Peyer's patch (tissue), 4 donors: ENCODE measurements around the gene ATG101.

Experiments
- CTCF ChIP-seq, 6 experiments: fragments of 450-650 bp in 4 of 6; fragments of 200-600 bp in 2 of 6; sonication (generic) in 1 of 6; IDR thresholded peaks; one replicate each; pipeline ENCODE4 v1.5.1; 2017 to 2019; ENCODE audit warnings: antibody characterized with exemption in 6 of 6, mild to moderate bottlenecking in 3 of 6, moderate library complexity in 1 of 6
- POLR2A ChIP-seq, 2 donors: fragments of 450-650 bp; IDR thresholded peaks; one replicate each; pipeline ENCODE4 v1.5.1; 2017; ENCODE audit warnings: antibody characterized with exemption in 2 of 2, mild to moderate bottlenecking in 2 of 2, moderate library complexity in 2 of 2

DNA sequence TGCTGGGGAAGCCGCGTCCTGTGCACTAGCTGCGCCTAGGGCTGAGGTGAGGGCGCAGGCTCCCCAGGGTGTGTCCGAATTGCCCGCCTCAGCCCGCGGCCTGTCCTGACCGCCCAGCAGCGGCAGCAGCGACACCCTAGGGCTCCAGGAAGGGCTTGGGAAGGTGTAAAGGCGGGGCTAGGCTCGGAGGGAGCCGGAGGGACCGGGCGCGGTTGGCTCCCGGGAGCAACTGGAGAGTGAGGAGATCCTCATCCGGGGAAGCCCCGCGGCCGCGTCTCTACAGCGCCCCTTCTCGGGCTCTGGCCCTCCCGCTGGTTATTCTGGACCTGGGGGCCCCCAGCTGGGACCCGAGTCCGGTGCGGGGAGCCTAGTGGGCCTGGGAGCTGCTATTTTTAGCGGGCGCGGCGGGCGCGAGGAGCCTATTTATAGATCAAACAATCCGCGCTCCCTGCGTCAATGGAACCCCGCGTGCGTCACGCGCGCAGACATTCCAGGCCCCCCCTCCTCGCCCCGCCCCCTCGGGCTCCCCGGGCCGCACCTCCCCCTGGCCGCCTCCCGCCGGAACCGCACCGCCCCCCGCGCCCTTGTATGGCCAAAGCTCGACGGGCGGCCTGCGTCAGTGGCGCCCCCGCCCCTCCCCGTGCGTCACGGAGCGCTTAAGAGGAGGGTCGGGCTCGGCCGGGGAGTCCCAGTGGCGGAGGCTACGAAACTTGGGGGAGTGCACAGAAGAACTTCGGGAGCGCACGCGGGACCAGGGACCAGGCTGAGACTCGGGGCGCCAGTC, 18.8 kb upstream of the ATG101 start, which contains the start of gene NR4A1:
- peak in 3 of 6 experiments; percentile 1 to 31 (median 6) for TF ChIP-seq CTCF (IDR thresholded peaks at IDR 0.05)
- peak; percentile 79 to 95 for TF ChIP-seq POLR2A (IDR thresholded peaks at IDR 0.05)
